Nephron (organoid): Measurements from ENCODE around the gene CAMK1G.

ENCODE experiments used
- H3K27ac Mint-ChIP-seq, 3 experiments: 2 replicates each; pipeline ENCODE4 v1.8.0; 2020; ENCODE audit warnings: mixed read lengths in 3 of 3, mild to moderate bottlenecking in 2 of 3, moderate library complexity in 1 of 3
- H3K27me3 Mint-ChIP-seq: 2 replicates; pipeline ENCODE4 v1.8.0; 2021; ENCODE audit warnings: low read depth, mild to moderate bottlenecking, moderate library complexity, mixed read lengths
- H3K36me3 Mint-ChIP-seq: 2 replicates; pipeline ENCODE4 v1.8.0; 2020; ENCODE audit warnings: low read depth, mixed read lengths
- H3K4me1 Mint-ChIP-seq: 2 replicates; pipeline ENCODE4 v1.8.0; 2020; ENCODE audit warnings: mixed read lengths
- H3K4me3 Mint-ChIP-seq, 3 experiments: 2 replicates each; pipeline ENCODE4 v1.8.0; 2020; ENCODE audit warnings: mild to moderate bottlenecking in 3 of 3, mixed read lengths in 3 of 3, moderate library complexity in 2 of 3
- H3K9me3 Mint-ChIP-seq: 2 replicates; pipeline ENCODE4 v1.8.0; 2020; ENCODE audit warnings: mixed read lengths
- TF ChIP-seq, protein P1 (sequence below), 3 experiments: fragments of 200-600 bp; sonication (generic); IDR thresholded peaks; one replicate each; pipeline ENCODE4 v1.5.0; 2021; ENCODE audit warnings: antibody characterized with exemption in 3 of 3; ENCODE audit not compliant: unreplicated experiment in 3 of 3

Gene CAMK1G

DNA sequence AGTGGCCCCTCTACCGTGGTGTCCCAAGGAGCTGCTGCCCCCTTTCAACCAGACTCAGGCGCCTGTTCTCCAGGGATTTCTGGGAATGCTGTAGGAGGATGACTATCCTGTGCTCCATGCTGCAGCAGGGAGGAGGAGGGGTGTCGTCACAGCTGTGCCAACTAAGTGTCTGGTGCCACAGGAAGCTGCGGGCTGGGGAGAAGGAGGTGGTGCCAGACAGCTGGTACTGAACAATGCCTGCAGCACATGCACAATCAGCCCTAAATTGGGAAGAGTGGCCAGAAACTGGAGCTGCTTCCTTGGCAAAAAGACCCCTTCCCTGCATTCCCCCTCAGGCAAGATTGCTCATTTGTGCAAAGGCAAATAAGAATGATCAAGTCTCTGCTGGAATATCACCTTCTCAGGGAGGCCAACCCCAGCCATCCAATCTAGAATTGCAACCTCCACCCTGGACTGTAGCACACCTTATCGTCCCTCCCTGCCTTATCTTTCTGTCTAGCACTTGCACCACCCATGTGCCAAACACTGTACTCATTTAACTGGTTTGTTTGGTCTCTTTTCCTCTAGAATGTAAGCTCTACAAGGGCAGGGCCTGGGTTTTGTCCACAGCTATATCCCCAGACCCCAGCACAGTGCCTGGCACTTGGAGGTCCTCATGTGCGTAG lies 35.4 kb downstream of the CAMK1G start:
- no peaks in the 10 kb centered on the region for H3K9me3 Mint-ChIP-seq
- H3K36me3 Mint-ChIP-seq: no peaks in the 10 kb centered on the region
- H3K27me3 Mint-ChIP-seq: peaks cover 7% of the 10 kb centered on the region
- TF ChIP-seq, protein P1, sequence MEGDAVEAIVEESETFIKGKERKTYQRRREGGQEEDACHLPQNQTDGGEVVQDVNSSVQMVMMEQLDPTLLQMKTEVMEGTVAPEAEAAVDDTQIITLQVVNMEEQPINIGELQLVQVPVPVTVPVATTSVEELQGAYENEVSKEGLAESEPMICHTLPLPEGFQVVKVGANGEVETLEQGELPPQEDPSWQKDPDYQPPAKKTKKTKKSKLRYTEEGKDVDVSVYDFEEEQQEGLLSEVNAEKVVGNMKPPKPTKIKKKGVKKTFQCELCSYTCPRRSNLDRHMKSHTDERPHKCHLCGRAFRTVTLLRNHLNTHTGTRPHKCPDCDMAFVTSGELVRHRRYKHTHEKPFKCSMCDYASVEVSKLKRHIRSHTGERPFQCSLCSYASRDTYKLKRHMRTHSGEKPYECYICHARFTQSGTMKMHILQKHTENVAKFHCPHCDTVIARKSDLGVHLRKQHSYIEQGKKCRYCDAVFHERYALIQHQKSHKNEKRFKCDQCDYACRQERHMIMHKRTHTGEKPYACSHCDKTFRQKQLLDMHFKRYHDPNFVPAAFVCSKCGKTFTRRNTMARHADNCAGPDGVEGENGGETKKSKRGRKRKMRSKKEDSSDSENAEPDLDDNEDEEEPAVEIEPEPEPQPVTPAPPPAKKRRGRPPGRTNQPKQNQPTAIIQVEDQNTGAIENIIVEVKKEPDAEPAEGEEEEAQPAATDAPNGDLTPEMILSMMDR (IDR thresholded peaks at IDR 0.05; ENCODE audit: unreplicated experiment in 3 of 3): no peak
- H3K27ac Mint-ChIP-seq: no peak overlapping the region
- no peak overlapping the region for H3K4me3 Mint-ChIP-seq
- H3K4me1 Mint-ChIP-seq: peaks cover 34% of the 10 kb centered on the region

DNA sequence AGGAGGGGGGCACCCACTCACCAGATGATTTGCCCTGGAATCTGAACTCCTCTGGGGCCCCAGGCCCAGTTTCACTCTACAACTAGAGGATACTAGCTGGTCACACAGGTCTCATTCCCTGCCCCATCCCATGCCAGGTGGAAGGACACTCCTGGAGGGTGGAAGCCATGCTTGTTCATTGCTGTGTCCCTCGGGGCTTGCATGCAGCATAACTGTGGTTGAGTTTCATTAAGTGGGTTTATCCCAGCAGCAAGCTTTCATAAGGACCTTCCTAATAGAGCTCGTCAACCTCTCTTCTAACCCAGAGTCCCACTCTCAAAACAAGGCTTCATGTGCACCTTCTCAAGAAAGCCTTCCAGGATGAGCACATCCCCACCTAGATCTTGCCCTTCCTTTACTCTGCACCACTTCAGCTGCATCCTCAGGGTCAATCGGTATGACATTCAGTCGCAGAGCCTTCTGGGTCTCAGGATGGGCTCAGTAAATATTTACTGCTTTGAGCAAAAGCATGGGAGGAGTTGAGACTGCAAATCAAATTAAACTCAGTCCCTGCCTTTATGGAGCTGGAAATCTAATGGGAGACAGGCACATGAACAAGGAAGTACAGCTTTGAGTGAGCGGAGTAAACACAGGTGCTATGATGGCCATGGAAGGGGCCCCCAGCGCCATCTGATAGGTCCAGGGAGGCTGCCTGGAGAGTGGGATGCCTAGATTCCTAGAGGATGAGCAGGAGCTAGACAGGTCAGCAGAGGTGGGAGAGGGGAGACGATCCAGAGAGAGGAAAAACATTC lies 36.4 kb downstream of the CAMK1G start:
- peaks cover 44% of the 10 kb centered on the region for H3K4me1 Mint-ChIP-seq

DNA sequence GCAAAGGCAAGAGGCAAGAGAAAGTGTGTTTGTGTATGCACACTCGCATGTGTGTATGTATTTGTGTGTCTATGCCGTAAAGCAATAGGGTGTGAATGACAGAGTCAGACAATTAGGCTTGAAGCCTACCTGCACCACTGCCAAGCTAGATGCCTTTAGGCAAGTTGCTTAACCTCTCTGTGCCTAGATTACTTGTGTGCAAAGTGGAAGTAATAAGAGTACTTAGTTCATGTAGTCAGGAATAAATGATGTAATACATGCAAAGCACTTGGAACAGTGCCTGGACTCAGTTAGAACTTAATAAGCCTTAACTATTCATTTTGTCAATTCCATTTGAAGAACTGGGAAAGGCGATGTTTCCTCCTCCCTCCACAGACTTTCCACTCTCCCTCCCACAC lies 37.0 kb downstream of the CAMK1G start:
- Mint-ChIP-seq H3K9me3 (no peaks in the 10 kb centered on the region), H3K4me1 (peaks cover 49% of the 10 kb centered on the region), H3K27me3 (peaks cover 13% of the 10 kb centered on the region), H3K4me3 (no peak overlapping the region), H3K36me3 (no peaks in the 10 kb centered on the region), H3K27ac (peak overlapping the region in 1 of 3 experiments; percentile 80)
- TF ChIP-seq, protein P1 (IDR thresholded peaks at IDR 0.05; ENCODE audit: unreplicated experiment in 3 of 3): no peak

More for the DNA sequence above, 36.4 kb downstream of the CAMK1G start:
- H3K9me3 Mint-ChIP-seq: no peaks in the 10 kb centered on the region
- no peak overlapping the region for H3K4me3 Mint-ChIP-seq
- no peaks in the 10 kb centered on the region for H3K36me3 Mint-ChIP-seq
- TF ChIP-seq, protein P1 (IDR thresholded peaks at IDR 0.05; ENCODE audit: unreplicated experiment in 3 of 3): no peak
- H3K27ac Mint-ChIP-seq: no peak overlapping the region
- H3K27me3 Mint-ChIP-seq: peaks cover 13% of the 10 kb centered on the region

DNA sequence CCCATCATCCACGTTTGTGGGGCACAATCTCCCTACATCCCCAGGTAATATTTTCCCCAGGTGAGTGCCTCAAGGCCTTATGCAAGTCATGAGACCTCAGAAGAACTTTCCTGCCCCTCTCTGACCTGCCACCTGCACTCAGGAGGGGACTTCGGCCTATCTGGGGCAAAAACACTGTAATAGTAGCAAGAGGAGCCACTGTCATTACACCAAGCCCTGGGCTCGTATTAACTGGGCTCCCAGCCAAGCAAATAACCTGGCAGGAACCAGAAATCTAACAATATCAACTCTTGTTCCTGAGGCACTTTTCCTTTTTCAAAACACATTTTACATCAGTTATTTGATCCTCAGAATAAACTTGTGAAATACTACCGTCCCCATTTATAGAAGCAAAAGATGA lies 37.8 kb downstream of the CAMK1G start:
- TF ChIP-seq, protein P1 (IDR thresholded peaks at IDR 0.05; ENCODE audit: unreplicated experiment in 3 of 3): no peak
- Mint-ChIP-seq H3K9me3 (no peaks in the 10 kb centered on the region), H3K4me1 (peaks cover 57% of the 10 kb centered on the region), H3K36me3 (no peaks in the 10 kb centered on the region), H3K4me3 (no peak overlapping the region), H3K27me3 (peaks cover 8% of the 10 kb centered on the region), H3K27ac (peak overlapping the region in 1 of 3 experiments; percentile 80)

DNA sequence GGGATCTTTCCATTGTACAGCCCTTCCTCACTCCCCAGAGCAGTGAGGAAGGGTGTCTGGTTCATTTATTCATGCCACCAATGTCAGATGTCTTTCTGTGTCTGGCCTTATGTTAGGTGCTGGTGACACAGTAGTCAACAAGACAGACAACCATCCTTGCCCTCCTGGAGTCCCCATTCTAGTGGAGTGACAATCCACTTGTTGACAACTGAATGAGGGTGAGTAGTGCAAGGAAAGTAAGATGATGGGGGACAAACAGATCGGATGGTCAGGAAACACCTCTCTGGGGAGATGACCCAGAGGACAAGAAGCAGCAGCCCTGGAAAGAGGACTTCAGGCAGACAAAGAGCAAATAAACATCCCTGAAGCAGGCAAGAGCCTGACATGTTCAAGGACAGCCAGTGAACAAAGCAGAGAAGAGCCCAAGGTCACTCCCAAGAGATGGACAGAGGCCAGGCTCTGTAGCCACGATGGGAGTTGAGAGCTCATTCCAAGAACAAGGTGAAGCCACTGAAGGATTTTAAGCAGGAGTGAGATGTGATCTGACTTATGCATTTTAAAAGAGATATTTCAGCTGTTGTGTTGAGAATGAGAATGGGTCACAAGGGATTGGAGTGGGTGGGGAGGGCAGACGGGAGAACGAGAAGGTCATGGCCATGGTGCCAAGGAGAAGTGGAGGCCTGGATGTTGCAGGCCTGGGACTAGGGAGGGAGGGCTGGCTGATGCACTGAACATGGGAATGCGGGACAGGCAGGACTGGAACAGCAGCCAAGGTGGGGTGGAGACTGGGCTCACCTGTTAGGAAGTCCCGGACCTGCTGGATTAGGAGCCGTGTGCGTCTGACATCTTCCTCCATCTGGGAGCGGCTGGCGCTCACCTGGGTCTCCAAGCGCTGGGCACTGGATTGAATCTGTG lies 38.5 kb downstream of the CAMK1G start:
- no peak overlapping the region for H3K27ac Mint-ChIP-seq
- peaks cover 60% of the 10 kb centered on the region for H3K4me1 Mint-ChIP-seq
- TF ChIP-seq, protein P1 (IDR thresholded peaks at IDR 0.05; ENCODE audit: unreplicated experiment in 3 of 3): no peak
- no peaks in the 10 kb centered on the region for H3K36me3 Mint-ChIP-seq
- H3K9me3 Mint-ChIP-seq: no peaks in the 10 kb centered on the region
- no peak overlapping the region for H3K4me3 Mint-ChIP-seq
- peaks cover 8% of the 10 kb centered on the region for H3K27me3 Mint-ChIP-seq
